GM19240 (cell line): Measurements from ENCODE around the gene ABHD6.
A peak's percentile ranks its signal among the peaks of the same experiment; 100 is the strongest.
"Not testable (repeated sequence)": the region's sequence is repeated elsewhere in the genome, so short reads cannot be mapped to it uniquely, and the experiment has no call there.

Experiments
- DNase-seq: peaks from one replicate; pipeline ENCODE4 v3.0.0; 2011; ENCODE audit warnings: low spot score; ENCODE audit not compliant: insufficient read length

Gene ABHD6

GRCh38 chr3:58321791-58322190 lies 84.2 kb downstream of the ABHD6 start:
- no peak for DNase-seq

- no peak for DNase-seq
These were observed 85.2 kb downstream of the ABHD6 start for GRCh38 chr3:58322793-58323192.

- no peak for DNase-seq
These were observed 86.2 kb downstream of the ABHD6 start for GRCh38 chr3:58323529-58324390.

GRCh38 chr3:58324391-58325390 lies 87.1 kb downstream of the ABHD6 start:
- DNase-seq: no peak

GRCh38 chr3:58325525-58325992 lies 88.0 kb downstream of the ABHD6 start:
- DNase-seq: no peak

GRCh38 chr3:58326267-58326900 lies 88.8 kb downstream of the ABHD6 start:
- DNase-seq: no peak

GRCh38 chr3:58329150-58329921 lies 91.7 kb downstream of the ABHD6 start:
- no peak for DNase-seq

- no peak for DNase-seq
These were observed 92.4 kb downstream of the ABHD6 start for GRCh38 chr3:58329922-58330413.

- no peak for DNase-seq
These were observed 94.1 kb downstream of the ABHD6 start for GRCh38 chr3:58331593-58332152.

- DNase-seq: peak; percentile 56
These were observed 95.1 kb downstream of the ABHD6 start, which contains the start of gene PXK for GRCh38 chr3:58332575-58333188. Gene PXK, plus strand, starts transcription at chr3:58332892. Its CDS starts 97 bp downstream, at chr3:58332989.

- DNase-seq: peak; percentile 36
These were observed 95.8 kb downstream of the ABHD6 start for GRCh38 chr3:58333206-58334012.

- DNase-seq: no peak
These were observed 96.4 kb downstream of the ABHD6 start for GRCh38 chr3:58334013-58334321.

GRCh38 chr3:58334506-58334884 lies 96.9 kb downstream of the ABHD6 start:
- no peak for DNase-seq

GRCh38 chr3:58335652-58335947 lies 98.0 kb downstream of the ABHD6 start:
- no peak for DNase-seq

GRCh38 chr3:58336135-58336882 lies 98.7 kb downstream of the ABHD6 start:
- DNase-seq: no peak

- DNase-seq: no peak
These were observed 99.6 kb downstream of the ABHD6 start for GRCh38 chr3:58337190-58337589.

- DNase-seq: not testable (repeated sequence)
These were observed 101.6 kb downstream of the ABHD6 start for GRCh38 chr3:58339146-58339545.

GRCh38 chr3:58340594-58341244 lies 103.1 kb downstream of the ABHD6 start:
- no peak for DNase-seq
